ENCODE measurements around the gene KIAA0753.

Gene KIAA0753

GRCh38 chr17:6639014-6639585, 1.4 kb downstream of the KIAA0753 start:
- H3K4me1 Mint-ChIP-seq: peaks cover 52% of the 10 kb centered on the region
- no peak for ATAC-seq
- peak overlapping the region; percentile 92 for H3K27ac Mint-ChIP-seq
- H3K36me3 Mint-ChIP-seq: peaks cover 11% of the 10 kb centered on the region
- no peaks in the 10 kb centered on the region for H3K27me3 Mint-ChIP-seq
- H3K4me3 Mint-ChIP-seq: peak overlapping the region; percentile 96
- no peaks in the 10 kb centered on the region for H3K9me3 Mint-ChIP-seq

- no peaks in the 10 kb centered on the region for H3K9me3 Mint-ChIP-seq
- H3K27ac Mint-ChIP-seq: peak overlapping the region; percentile 92
- peaks cover 15% of the 10 kb centered on the region for H3K36me3 Mint-ChIP-seq
- H3K27me3 Mint-ChIP-seq: no peaks in the 10 kb centered on the region
- ATAC-seq: no peak
- peak overlapping the region; percentile 96 for H3K4me3 Mint-ChIP-seq
- peaks cover 49% of the 10 kb centered on the region for H3K4me1 Mint-ChIP-seq
Observed at GRCh38 chr17:6638046-6638908, 2.2 kb downstream of the KIAA0753 start.

DNA sequence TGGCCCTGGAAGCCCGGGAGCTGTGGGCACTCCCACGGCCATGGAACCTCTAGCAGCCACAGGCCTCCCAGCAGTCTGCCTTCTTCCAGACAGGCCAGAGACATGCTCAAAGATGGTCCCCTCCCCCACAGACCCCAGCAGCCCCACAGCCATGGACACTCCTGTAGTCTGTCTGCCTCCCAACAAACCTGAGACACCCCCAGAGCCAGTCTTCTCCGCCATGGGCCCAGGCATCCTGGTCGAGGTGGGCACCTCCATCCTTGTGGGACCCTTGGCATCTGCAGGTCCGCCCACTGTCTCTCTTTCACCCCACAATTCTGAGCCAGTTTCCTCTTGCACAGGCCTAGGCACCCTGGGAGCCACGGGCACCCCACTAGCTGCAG, 3.1 kb downstream of the KIAA0753 start:
- peaks cover 46% of the 10 kb centered on the region for H3K4me1 Mint-ChIP-seq

DNA sequence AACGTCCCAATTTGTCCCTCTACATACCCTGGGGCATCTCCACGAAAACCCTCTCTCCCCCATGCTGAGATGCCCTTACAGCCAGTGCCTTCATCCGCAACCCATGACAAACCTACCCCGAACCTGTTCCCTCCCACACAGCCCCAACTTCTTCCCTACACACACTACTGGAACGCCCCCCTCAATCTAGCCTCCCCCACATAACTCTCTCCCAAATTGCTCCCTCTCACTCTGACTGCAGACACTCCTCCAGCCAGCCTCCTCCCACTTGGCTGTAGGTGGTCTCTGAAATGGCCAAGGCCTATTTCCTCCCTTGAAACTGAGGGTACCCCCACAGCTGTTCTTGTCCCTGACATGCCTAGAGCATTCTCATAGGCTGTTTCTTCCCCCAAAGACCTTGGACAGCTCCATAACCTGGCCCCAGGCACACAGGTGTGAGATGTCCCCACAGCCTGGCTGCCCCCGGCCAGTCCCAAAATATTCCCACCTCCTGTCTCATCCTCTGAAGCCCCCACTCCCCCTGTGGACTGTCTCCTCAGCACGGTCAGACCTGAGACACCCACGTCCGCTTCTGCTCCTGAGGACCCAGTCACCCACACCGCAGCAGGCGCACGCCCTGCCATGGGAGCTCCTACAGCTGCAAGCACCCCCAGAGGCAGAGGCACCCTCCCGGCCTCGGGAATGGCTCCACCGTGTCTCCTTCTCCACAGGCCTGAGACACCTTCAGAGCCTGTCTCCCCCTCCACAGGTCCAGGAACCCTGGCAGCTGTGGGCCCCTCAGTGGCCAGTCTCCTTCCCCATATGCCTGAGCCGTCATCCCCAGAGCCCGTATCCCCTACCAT, 3.7 kb downstream of the KIAA0753 start:
- Mint-ChIP-seq H3K4me3 (no peak overlapping the region), H3K4me1 (peaks cover 43% of the 10 kb centered on the region), H3K9me3 (no peaks in the 10 kb centered on the region), H3K27ac (no peak overlapping the region), H3K27me3 (no peaks in the 10 kb centered on the region), H3K36me3 (peaks cover 28% of the 10 kb centered on the region)
- ATAC-seq: no peak

More for the DNA sequence above, 3.1 kb downstream of the KIAA0753 start:
- H3K27ac Mint-ChIP-seq: peak overlapping the region; percentile 92
- H3K27me3 Mint-ChIP-seq: no peaks in the 10 kb centered on the region
- no peaks in the 10 kb centered on the region for H3K9me3 Mint-ChIP-seq
- peaks cover 22% of the 10 kb centered on the region for H3K36me3 Mint-ChIP-seq
- ATAC-seq: no peak
- H3K4me3 Mint-ChIP-seq: no peak overlapping the region

- H3K27ac Mint-ChIP-seq: no peak overlapping the region
- H3K4me1 Mint-ChIP-seq: peaks cover 39% of the 10 kb centered on the region
- H3K27me3 Mint-ChIP-seq: no peaks in the 10 kb centered on the region
- no peak overlapping the region for H3K4me3 Mint-ChIP-seq
- no peak for ATAC-seq
- H3K36me3 Mint-ChIP-seq: peaks cover 33% of the 10 kb centered on the region
- H3K9me3 Mint-ChIP-seq: no peaks in the 10 kb centered on the region
Observed at GRCh38 chr17:6636105-6636504, 4.4 kb downstream of the KIAA0753 start.

DNA sequence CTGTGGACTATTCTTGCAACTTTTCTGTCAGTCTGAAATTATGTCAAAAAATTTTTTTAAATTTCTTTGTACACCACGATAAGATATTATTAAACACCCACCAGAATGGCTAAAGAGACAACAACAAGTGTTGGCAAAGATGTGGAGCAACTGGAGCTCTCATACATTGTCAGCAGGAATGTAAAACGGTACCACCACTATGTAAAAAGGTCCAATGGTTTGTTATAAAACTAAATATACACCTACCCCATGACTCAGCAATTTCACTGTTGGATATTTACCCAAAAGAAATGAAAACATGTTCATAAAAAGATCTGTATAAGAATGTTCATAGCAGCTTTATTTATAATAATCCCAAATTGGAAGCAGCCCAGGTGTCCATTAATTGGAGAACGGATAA, 7.2 kb downstream of the KIAA0753 start:
- H3K4me1 Mint-ChIP-seq: peaks cover 23% of the 10 kb centered on the region
- no peak for ATAC-seq
- H3K36me3 Mint-ChIP-seq: peaks cover 56% of the 10 kb centered on the region
- H3K9me3 Mint-ChIP-seq: no peaks in the 10 kb centered on the region
- H3K27ac Mint-ChIP-seq: no peak overlapping the region
- H3K4me3 Mint-ChIP-seq: no peak overlapping the region
- H3K27me3 Mint-ChIP-seq: no peaks in the 10 kb centered on the region

- peaks cover 63% of the 10 kb centered on the region for H3K36me3 Mint-ChIP-seq
- H3K9me3 Mint-ChIP-seq: no peaks in the 10 kb centered on the region
- peaks cover 16% of the 10 kb centered on the region for H3K4me1 Mint-ChIP-seq
- no peak for ATAC-seq
- H3K27me3 Mint-ChIP-seq: no peaks in the 10 kb centered on the region
- no peak overlapping the region for H3K4me3 Mint-ChIP-seq
- no peak overlapping the region for H3K27ac Mint-ChIP-seq
Observed at GRCh38 chr17:6632530-6632929, 8.0 kb downstream of the KIAA0753 start.

GRCh38 chr17:6630390-6630789, 10.1 kb downstream of the KIAA0753 start:
- Mint-ChIP-seq H3K4me1 (peaks cover 9% of the 10 kb centered on the region), H3K27ac (peak overlapping the region; percentile 3), H3K27me3 (no peaks in the 10 kb centered on the region), H3K36me3 (peaks cover 75% of the 10 kb centered on the region), H3K9me3 (no peaks in the 10 kb centered on the region), H3K4me3 (no peak overlapping the region)
- no peak for ATAC-seq

DNA sequence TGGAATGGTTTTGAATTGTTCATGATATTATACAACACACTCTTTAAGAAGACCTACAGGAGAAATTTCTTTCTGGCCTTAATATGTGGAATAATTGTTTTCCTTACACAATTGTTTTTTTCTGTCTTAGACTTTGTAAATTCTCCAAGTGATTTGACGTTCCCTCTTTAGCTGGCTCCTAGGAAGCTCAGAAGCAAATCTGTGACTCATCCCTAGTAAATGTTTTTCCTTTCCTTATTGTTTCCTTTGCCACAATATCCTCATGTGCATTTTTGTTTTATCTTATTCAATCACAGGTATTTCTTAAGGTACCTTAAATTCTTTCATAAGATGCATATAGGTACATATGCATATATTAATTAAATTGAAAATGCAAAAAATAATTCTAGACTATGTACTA, 13.5 kb downstream of the KIAA0753 start:
- Mint-ChIP-seq H3K4me3 (no peak overlapping the region), H3K9me3 (no peaks in the 10 kb centered on the region), H3K36me3 (peaks cover 49% of the 10 kb centered on the region), H3K27me3 (no peaks in the 10 kb centered on the region), H3K4me1 (peaks cover 9% of the 10 kb centered on the region), H3K27ac (no peak overlapping the region)
- no peak for ATAC-seq

- no peak overlapping the region for H3K4me3 Mint-ChIP-seq
- H3K9me3 Mint-ChIP-seq: no peaks in the 10 kb centered on the region
- H3K4me1 Mint-ChIP-seq: peaks cover 9% of the 10 kb centered on the region
- H3K27ac Mint-ChIP-seq: no peak overlapping the region
- ATAC-seq: no peak
- peaks cover 47% of the 10 kb centered on the region for H3K36me3 Mint-ChIP-seq
- H3K27me3 Mint-ChIP-seq: no peaks in the 10 kb centered on the region
Observed at GRCh38 chr17:6626616-6627015, 13.9 kb downstream of the KIAA0753 start.

GRCh38 chr17:6623941-6624340, 16.6 kb downstream of the KIAA0753 start:
- Mint-ChIP-seq H3K27me3 (no peaks in the 10 kb centered on the region), H3K4me3 (no peak overlapping the region), H3K4me1 (no peaks in the 10 kb centered on the region), H3K9me3 (no peaks in the 10 kb centered on the region), H3K27ac (no peak overlapping the region), H3K36me3 (peaks cover 26% of the 10 kb centered on the region)
- ATAC-seq: no peak

- Mint-ChIP-seq H3K27ac (no peak overlapping the region), H3K9me3 (no peaks in the 10 kb centered on the region), H3K27me3 (no peaks in the 10 kb centered on the region), H3K4me1 (peaks cover 6% of the 10 kb centered on the region), H3K4me3 (no peak overlapping the region), H3K36me3 (peaks cover 50% of the 10 kb centered on the region)
- ATAC-seq: no peak
Observed at GRCh38 chr17:6611231-6611630, 29.3 kb downstream of the KIAA0753 start.

DNA sequence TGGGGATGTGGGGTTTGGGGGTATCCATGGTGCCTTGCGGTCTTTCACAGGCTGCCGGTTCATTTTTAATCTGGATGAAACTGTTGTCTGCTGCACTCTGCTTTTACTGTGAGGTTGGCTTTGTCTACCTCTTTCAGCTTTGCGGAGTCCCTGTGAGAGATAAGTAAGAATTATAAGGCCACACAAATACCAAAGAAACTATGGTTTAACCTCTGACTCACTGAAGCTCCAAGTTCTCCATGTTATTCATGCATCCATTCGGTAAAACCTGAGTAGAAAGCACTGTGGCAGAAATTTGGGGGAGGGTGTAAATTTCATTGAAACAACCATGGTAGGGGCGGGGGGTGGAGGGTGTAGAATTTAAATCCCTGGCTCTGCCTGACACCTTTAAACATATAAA, 30.5 kb downstream of the KIAA0753 start:
- peaks cover 60% of the 10 kb centered on the region for H3K36me3 Mint-ChIP-seq
- H3K4me3 Mint-ChIP-seq: no peak overlapping the region
- no peak for ATAC-seq
- peaks cover 6% of the 10 kb centered on the region for H3K4me1 Mint-ChIP-seq
- no peaks in the 10 kb centered on the region for H3K9me3 Mint-ChIP-seq
- no peak overlapping the region for H3K27ac Mint-ChIP-seq
- H3K27me3 Mint-ChIP-seq: no peaks in the 10 kb centered on the region

- H3K27me3 Mint-ChIP-seq: no peaks in the 10 kb centered on the region
- H3K36me3 Mint-ChIP-seq: peaks cover 64% of the 10 kb centered on the region
- ATAC-seq: no peak
- no peaks in the 10 kb centered on the region for H3K4me1 Mint-ChIP-seq
- no peak overlapping the region for H3K27ac Mint-ChIP-seq
- H3K4me3 Mint-ChIP-seq: no peak overlapping the region
- H3K9me3 Mint-ChIP-seq: no peaks in the 10 kb centered on the region
Observed at GRCh38 chr17:6608321-6608720, 32.2 kb downstream of the KIAA0753 start.

DNA sequence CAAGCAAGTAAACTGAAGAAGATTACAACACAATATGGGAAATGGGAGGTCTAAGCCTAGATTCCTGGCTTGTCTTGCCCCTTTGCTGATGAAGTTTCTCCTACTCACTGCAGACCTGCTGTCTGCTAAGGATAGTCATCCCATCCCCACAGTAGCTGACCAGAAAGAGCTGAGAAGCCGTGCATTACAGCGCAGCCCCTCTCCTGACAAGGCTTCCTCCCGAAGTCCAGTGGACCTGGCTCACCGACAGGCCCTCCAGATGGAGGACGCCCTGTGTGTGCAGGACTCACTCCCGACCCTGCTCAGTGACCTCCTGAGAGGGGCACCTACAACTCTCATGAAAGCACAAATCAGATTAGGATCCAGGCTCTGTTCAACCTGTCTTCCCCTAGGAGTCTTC, 35.4 kb downstream of the KIAA0753 start:
- H3K36me3 Mint-ChIP-seq: peaks cover 76% of the 10 kb centered on the region

More for the DNA sequence above, 35.4 kb downstream of the KIAA0753 start:
- H3K4me1 Mint-ChIP-seq: peaks cover 1% of the 10 kb centered on the region
- ATAC-seq: no peak
- no peak overlapping the region for H3K4me3 Mint-ChIP-seq
- no peaks in the 10 kb centered on the region for H3K27me3 Mint-ChIP-seq
- H3K27ac Mint-ChIP-seq: no peak overlapping the region
- no peaks in the 10 kb centered on the region for H3K9me3 Mint-ChIP-seq

All from stimulated activated memory B cell treated with anti-CD40 and anti-IgM and Interleukin-4, amounts not matched to agents 10 μg/mL and 1 μg/mL and 100 μg/mL, for 72 hours (primary cell).